Measurements from ENCODE around the gene OR52J3.
"Not testable (repeated sequence)": the region's sequence is repeated elsewhere in the genome, so short reads cannot be mapped to it uniquely, and the experiment has no call there.

OR52J3 gene

GRCh38 chr11:5046226-5046625 lies at the start of gene OR52J3:
TSS of gene OR52J3 (plus strand) at chr11:5046526. CDS start at chr11:5046526, 0 bp downstream.
- no peak for DNase-seq (ENCODE audit: low read depth)

- DNase-seq (ENCODE audit: low read depth), result peak; percentile 45
These were observed 41.7 kb upstream of the OR52J3 start for GRCh38 chr11:5004424-5005274.

DNA sequence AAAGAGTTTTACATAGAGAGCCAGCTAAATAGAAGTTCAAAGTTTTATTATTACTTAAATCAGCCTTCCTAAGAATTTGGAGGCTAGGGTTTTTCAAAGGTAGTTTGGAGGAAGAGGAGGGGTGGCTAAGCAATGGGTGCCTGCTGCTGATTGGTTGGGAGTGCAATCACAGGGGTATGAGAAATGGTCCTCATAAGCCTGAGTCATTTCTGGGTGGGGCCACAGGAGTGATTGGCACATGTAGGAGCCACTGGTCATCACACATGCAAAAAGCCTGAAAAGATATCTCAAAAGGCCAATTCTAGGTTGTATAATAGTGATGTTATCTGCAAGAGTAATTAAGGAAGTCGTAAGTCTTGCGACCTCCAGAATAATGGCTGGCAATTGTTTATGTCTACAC lies 38.8 kb upstream of the OR52J3 start:
- DNase-seq (ENCODE audit: low read depth), result peak; percentile 2

DNA sequence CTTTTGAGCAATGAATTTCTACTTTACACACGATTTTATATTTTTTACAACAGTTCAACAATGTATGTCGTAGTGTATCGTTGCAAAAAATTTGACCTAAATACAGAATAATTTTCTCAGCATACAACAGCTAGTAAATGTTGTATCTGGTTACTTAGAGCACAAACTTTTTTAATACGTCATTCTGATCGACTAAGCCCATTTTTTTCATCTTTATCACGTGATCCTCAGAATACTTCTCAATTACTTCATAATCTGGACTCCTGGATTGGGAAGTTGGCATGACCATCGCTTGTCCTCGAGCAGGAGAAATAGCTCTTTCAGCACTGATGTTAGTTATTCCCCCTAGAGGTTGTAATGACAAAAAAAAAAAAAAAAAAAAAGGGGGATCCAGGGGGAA lies 35.1 kb upstream of the OR52J3 start:
- no peak for DNase-seq (ENCODE audit: low read depth)

DNA sequence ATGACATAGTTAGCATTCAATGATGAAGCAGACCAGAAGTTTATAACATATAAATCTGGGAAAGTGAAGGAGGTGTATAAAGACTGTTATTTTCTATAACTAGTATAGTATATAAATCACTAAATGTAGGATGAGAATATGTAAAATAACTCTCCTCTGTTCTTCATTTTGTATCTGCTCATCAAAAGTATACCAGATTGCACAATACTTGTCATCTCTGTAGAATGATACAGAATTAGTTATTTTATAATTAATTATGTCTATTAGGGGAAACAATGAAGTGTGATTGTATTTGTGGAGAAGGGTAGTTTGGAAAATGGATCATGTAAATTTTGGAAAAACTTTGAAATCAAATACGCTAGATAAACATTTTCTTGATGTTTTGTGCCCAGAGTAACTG lies 33.3 kb upstream of the OR52J3 start:
- DNase-seq (ENCODE audit: low read depth), result no peak

- DNase-seq (ENCODE audit: low read depth), result no peak
These were observed 24.3 kb upstream of the OR52J3 start for GRCh38 chr11:5021996-5022395.

GRCh38 chr11:5036669-5037068 lies 9.7 kb upstream of the OR52J3 start:
- no peak for DNase-seq (ENCODE audit: low read depth)

- DNase-seq (ENCODE audit: low read depth), result no peak
These were observed 8.4 kb upstream of the OR52J3 start for GRCh38 chr11:5037926-5038325.

GRCh38 chr11:5038341-5038740 lies 8.0 kb upstream of the OR52J3 start:
- DNase-seq (ENCODE audit: low read depth), result no peak

GRCh38 chr11:5040876-5041275 lies 5.5 kb upstream of the OR52J3 start:
- DNase-seq (ENCODE audit: low read depth), result no peak

GRCh38 chr11:5042091-5042490 lies 4.2 kb upstream of the OR52J3 start:
- no peak for DNase-seq (ENCODE audit: low read depth)

DNA sequence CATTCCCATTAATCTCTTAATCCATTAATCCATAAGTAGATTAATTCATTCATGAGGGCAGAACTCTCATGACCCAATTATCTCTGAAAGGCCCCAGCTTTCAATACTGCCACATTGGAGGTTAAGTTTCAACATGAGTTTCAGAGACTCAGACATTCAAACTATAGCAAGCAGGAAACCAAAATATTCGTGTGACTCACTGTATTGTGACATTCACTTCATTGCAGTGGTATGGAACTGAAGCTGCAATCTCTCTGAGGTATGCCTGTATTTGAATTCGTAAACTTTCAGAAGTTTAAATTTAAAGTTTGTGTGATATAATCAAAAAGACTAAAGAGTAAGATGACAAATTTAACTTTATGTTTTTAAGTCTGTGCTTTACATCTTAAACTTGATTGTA lies 2.9 kb upstream of the OR52J3 start:
- no peak for DNase-seq (ENCODE audit: low read depth)

GRCh38 chr11:5046754-5047330 lies 516 bp downstream of the OR52J3 start:
- DNase-seq (ENCODE audit: low read depth), result no peak

DNA sequence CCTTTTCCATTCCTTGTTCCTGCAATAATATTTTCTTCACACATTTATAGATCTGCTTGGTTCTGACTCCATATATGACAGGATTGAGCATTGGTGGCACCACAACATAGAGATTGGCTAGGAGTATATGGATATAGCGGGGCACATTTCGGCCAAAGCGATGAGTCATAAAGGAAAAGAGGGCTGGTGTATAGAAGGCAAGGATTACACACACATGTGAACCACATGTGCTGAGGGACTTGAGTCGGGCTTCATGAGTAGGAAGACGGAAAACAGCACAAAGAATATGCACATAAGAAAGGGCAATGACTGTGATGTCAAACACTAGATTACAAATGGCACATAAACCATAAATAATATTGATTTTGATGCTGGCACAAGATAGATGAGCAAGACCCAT lies 12.4 kb downstream of the OR52J3 start:
- not testable (repeated sequence) for DNase-seq (ENCODE audit: low read depth)

DNA sequence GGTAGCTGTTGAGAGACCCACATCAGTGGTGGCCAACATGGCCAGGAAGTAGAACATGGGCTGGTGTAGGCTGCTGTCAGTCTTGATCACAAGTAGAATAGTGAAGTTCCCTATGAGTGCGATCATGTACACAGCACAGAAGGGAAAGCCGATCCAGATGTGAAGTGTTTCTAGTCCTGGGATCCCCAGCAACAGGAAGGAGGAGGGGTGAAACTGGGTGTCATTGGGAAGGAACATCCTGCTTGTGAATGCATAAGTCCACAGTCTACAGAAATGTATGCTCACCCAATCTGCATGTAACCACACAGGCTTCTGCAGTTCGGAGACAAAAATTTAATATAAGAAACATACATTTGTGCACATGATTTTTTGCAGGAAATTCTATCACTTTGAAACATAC lies 13.1 kb downstream of the OR52J3 start, which contains the start of gene OR52E2:
TSS of gene OR52E2 (minus strand) at position 237 of the 400 bp plus-strand sequence. CDS start at position 237, 0 bp downstream.
- no peak for DNase-seq (ENCODE audit: low read depth)

DNA sequence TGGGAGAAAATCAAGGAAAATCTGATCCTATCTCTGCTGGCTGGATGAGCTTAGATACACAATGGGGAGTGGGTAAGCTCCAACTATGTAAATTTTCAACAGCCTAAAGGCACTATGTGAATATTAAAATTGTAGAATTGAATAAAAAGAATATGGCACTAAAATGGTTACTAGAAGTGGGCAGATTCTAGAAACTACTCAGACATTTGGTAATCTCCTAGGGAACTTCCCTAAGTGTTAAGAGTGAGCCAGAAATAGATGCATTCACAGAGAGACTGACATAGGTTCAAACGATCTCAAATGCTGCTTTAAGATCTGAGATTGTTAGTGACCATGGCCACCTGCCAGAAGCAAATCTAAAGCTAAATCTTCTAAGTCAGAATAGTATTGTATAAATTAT lies 18.7 kb downstream of the OR52J3 start:
- DNase-seq (ENCODE audit: low read depth), result no peak

GRCh38 chr11:5069272-5069671 lies 22.9 kb downstream of the OR52J3 start, which contains the start of gene OR52E1:
TSS of gene OR52E1 (plus strand) at chr11:5069572.
- no peak for DNase-seq (ENCODE audit: low read depth)

GRCh38 chr11:5071799-5072198 lies 25.5 kb downstream of the OR52J3 start:
- no peak for DNase-seq (ENCODE audit: low read depth)

- no peak for DNase-seq (ENCODE audit: low read depth)
These were observed 35.1 kb downstream of the OR52J3 start for GRCh38 chr11:5081405-5081804.

GRCh38 chr11:5083602-5084001 lies 37.3 kb downstream of the OR52J3 start:
- no peak for DNase-seq (ENCODE audit: low read depth)

DNA sequence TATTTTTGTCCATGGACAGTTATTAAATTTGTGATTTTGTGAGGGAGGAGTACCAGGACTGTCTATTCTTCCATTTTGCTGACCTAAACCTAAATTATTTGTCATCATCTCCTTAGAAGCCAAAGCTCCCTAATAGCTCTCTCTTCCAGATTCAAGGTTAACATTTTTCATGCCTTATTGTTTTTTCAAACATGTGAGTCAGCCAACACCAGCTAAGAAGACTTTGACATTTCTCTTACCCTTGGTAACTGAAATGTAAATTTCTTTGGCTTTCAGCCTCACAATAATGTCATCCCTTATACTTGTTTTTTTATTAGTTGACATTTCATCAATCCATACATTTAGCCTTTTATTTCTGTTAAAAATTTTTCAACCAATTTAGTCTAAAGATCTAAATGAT lies 42.2 kb downstream of the OR52J3 start:
- no peak for DNase-seq (ENCODE audit: low read depth)

- no peak for DNase-seq (ENCODE audit: low read depth)
These were observed 44.3 kb downstream of the OR52J3 start for GRCh38 chr11:5090668-5091067.

DNA sequence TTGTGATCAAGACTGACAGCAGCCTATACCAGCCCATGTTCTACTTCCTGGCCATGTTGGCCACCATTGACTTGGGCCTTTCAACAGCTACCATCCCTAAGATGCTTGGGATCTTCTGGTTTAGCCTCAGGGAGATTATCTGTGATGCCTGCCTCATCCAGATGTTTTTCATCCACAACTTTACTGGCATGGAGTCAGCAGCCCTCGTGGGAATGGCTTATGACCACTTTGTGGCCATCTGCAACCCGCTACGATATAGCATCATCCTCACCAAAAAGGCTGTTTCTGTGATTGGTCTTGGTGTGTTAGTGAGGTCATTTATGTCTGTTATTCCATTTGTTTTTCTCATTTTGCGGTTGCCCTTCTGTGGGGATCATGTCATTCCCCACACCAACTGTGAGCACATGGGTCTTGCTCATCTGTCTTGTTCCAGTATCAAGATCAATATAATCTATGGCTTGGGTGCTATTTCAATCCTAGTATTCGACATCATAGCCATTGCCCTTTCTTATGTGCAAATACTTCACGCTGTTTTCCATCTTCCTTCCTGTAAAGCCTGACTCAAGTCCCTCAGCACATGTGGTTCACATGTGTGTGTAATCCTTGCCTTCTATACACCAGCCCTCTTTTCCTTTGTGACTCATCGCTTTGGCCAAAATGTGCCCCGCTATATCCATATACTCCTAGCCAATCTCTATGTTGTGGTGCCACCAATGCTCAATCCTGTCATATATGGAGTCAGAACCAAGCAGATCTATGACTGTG lies 46.7 kb downstream of the OR52J3 start:
- no peak for DNase-seq (ENCODE audit: low read depth)
